Measurements from ENCODE around the gene PAX5. TPM values are rescaled to one million over a fixed set of nuclear protein-coding genes. Genes with fewer than 3 reads are reported as not detected.

PAX5 gene
- total RNA-seq, 1 experiment from 2014 or later = 0.39 TPM

DNA sequence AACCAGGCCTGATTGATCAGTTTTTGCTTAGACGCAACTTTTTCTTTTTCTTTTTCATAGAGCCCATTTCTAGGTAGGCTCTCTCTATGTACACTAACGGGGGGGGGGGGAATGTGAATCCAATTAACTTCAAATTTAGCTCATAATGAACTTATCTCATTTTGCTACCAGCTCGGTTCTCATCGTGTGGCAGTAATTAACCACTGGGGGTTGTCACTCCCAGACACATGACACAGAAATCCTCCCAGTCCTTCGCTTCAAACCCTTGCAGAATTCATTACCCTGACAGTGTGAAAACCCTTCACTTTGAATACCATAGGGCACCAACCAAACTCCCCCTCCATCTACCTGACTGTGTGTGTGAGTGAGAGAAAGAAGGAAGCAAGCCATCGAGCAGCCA lies 144.2 kb downstream of the PAX5 start:
- Histone ChIP-seq H3K79me2 (ENCODE audit: insufficient read depth, low read length) (no peaks in the 10 kb centered on the region), H3K9ac (ENCODE audit: extremely low read depth, insufficient read length, low read length) (no peak overlapping the region), H2BK5ac (ENCODE audit: insufficient read length, low read length) (no peak overlapping the region), H3K18ac (ENCODE audit: insufficient read length, low read depth, low read length) (no peak overlapping the region), H3T11ph (ENCODE audit: low read length) (no peak overlapping the region), H2BK15ac (ENCODE audit: low read depth, low read length) (no peak overlapping the region), H4K20me1 (ENCODE audit: control insufficient read depth, insufficient read depth, insufficient read length) (no peaks in the 10 kb centered on the region), H3K23ac (ENCODE audit: insufficient read length, low read depth, low read length) (no peak overlapping the region), H4K5ac (ENCODE audit: insufficient read length, low read depth, low read length) (no peak overlapping the region), H4K91ac (ENCODE audit: insufficient read length, low read depth, low read length) (no peak overlapping the region), H2BK120ac (ENCODE audit: low read depth, low read length, poor library complexity, severe bottlenecking) (no peak overlapping the region), H3K9me3 (ENCODE audit: control insufficient read depth, low read depth, low read length) (no peaks in the 10 kb centered on the region), H3K4me2 (ENCODE audit: insufficient read depth, insufficient read length, low read length) (no peak overlapping the region), H2AK5ac (ENCODE audit: insufficient read length, low read length) (no peak overlapping the region), H2AFZ (ENCODE audit: low read length) (no peak overlapping the region), H3K4me1 (ENCODE audit: insufficient read depth, low read length) (no peaks in the 10 kb centered on the region), H2BK20ac (ENCODE audit: low read depth, low read length, poor library complexity, severe bottlenecking) (no peak overlapping the region), H4K8ac (replicated peaks; ENCODE audit: insufficient read length, low read depth, low read length) (no peak overlapping the region), H3K27ac (ENCODE audit: insufficient read length, low read depth, low read length) (no peak overlapping the region), H2BK12ac (ENCODE audit: insufficient read length, low read depth, low read length) (no peak overlapping the region), H3K14ac (ENCODE audit: insufficient read depth, low read length) (no peak overlapping the region), H3K56ac (ENCODE audit: insufficient read length, low read depth, low read length) (no peak overlapping the region), H3K27me3 (ENCODE audit: insufficient read depth, low read length) (no peaks in the 10 kb centered on the region), H3K23me2 (ENCODE audit: insufficient read length, low read depth, low read length, poor library complexity, severe bottlenecking) (no peaks in the 10 kb centered on the region), H3K79me1 (ENCODE audit: insufficient read depth, low read depth, low read length, poor library complexity, severe bottlenecking) (no peaks in the 10 kb centered on the region), H3K4ac (ENCODE audit: low read depth, low read length) (no peak overlapping the region)
- peaks cover 2% of the 10 kb centered on the region; the same call in 1 of the 2 replicates for H3K27me3 Mint-ChIP-seq (ENCODE audit: low read depth)
- H3K36me3 Mint-ChIP-seq (ENCODE audit: insufficient read depth in 1 of 3, low read depth in 3 of 3) = no peaks in the 10 kb centered on the region
- DNase-seq = no peak
- peaks cover 17 to 18% of the 10 kb centered on the region in 2 experiments for H3K4me1 Mint-ChIP-seq
- TF ChIP-seq, protein P1, sequence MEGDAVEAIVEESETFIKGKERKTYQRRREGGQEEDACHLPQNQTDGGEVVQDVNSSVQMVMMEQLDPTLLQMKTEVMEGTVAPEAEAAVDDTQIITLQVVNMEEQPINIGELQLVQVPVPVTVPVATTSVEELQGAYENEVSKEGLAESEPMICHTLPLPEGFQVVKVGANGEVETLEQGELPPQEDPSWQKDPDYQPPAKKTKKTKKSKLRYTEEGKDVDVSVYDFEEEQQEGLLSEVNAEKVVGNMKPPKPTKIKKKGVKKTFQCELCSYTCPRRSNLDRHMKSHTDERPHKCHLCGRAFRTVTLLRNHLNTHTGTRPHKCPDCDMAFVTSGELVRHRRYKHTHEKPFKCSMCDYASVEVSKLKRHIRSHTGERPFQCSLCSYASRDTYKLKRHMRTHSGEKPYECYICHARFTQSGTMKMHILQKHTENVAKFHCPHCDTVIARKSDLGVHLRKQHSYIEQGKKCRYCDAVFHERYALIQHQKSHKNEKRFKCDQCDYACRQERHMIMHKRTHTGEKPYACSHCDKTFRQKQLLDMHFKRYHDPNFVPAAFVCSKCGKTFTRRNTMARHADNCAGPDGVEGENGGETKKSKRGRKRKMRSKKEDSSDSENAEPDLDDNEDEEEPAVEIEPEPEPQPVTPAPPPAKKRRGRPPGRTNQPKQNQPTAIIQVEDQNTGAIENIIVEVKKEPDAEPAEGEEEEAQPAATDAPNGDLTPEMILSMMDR (conservative IDR thresholded peaks at IDR 0.05) = no peak
- no peak overlapping the region for H3K27ac Mint-ChIP-seq
- no peak overlapping the region for H3K4me3 Mint-ChIP-seq
- no CpG with 5 or more reads among the region's 6 CpGs for WGBS (ENCODE audit: extremely low coverage, insufficient read length, low lambda C conversion rate)
- H3K9me3 Mint-ChIP-seq = no peaks in the 10 kb centered on the region
